ENCODE results near the gene NPW.

DNA sequence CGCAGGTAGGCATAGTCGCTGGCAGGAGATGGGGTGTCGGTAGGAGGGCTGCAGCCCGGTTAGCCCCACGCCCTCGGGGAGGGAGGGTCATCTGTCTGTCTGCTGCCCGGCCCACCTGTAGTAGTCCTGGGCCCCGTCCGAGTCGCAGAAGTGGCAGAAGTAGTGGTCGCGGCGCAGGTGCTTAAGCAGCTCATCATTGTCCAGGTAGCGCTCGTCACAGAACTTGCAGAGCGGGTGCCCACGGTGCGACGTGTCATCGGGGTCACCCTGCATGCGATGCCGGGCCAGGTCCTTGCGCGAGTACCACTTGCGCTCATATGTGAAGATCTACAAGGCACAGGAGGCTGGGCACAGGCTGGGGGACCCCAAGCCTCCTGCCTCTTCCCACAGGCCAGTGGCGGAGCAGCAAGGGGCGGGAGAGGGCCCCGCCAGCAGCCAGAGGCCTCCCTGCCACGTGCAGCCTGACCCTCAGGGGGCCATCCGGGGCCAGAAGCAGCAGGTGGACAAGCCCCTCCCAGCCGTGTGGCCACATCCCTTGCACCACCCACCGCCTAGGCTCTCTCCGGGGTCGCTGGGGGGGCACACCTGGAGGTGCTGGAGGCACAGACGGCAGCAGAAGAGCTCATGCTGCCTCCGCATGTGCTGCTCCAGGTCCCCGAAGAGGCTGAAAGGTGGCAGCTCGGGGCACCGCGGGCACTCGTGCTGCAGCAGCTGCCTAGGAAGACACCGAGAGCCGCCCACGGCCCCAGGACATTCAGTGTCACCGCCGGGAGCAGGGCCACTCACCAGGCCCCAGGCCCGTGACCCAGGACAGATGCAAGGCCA is 17.0 kb upstream of the NPW start:
- TF ChIP-seq, protein P1, sequence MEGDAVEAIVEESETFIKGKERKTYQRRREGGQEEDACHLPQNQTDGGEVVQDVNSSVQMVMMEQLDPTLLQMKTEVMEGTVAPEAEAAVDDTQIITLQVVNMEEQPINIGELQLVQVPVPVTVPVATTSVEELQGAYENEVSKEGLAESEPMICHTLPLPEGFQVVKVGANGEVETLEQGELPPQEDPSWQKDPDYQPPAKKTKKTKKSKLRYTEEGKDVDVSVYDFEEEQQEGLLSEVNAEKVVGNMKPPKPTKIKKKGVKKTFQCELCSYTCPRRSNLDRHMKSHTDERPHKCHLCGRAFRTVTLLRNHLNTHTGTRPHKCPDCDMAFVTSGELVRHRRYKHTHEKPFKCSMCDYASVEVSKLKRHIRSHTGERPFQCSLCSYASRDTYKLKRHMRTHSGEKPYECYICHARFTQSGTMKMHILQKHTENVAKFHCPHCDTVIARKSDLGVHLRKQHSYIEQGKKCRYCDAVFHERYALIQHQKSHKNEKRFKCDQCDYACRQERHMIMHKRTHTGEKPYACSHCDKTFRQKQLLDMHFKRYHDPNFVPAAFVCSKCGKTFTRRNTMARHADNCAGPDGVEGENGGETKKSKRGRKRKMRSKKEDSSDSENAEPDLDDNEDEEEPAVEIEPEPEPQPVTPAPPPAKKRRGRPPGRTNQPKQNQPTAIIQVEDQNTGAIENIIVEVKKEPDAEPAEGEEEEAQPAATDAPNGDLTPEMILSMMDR (IDR thresholded peaks at IDR 0.05), result no peak
- no peak for TF ChIP-seq POLR2A (IDR thresholded peaks at IDR 0.05)

Data from breast epithelium (tissue), 3 donors.